Adipocyte (in vitro differentiated cells): ENCODE measurements around the gene EAPP.

Source experiments
- DNase-seq: peaks from one replicate; pipeline ENCODE4 v3.0.0-alpha.2; 2015; ENCODE audit warnings: low read depth
- H3K27me3 ChIP-seq: replicated peaks from 2 replicates; pipeline ENCODE4 v1.7.0; 2013; ENCODE audit warnings: mild to moderate bottlenecking, low read length, moderate library complexity; ENCODE audit not compliant: control insufficient read depth, insufficient read depth
- H3K36me3 ChIP-seq: 2 replicates; pipeline ENCODE4 v1.7.0; 2013; ENCODE audit warnings: low read length, mild to moderate bottlenecking, moderate library complexity; ENCODE audit not compliant: control insufficient read depth, insufficient read depth, severe bottlenecking
- H3K4me1 ChIP-seq: 2 replicates; pipeline ENCODE4 v1.7.0; 2013; ENCODE audit warnings: mild to moderate bottlenecking, low read length, moderate library complexity; ENCODE audit not compliant: control insufficient read depth, insufficient read depth
- H3K4me3 ChIP-seq: 2 replicates; pipeline ENCODE4 v1.7.0; 2013; ENCODE audit warnings: mild to moderate bottlenecking, low read length, moderate library complexity
- H3K9ac ChIP-seq: 2 replicates; pipeline ENCODE4 v1.7.0; 2013; ENCODE audit warnings: mild to moderate bottlenecking, low read length, moderate library complexity
- H3K9me3 ChIP-seq: 2 replicates; pipeline ENCODE4 v1.7.0; 2013; ENCODE audit warnings: mild to moderate bottlenecking, low read length, moderate library complexity; ENCODE audit not compliant: control insufficient read depth

The EAPP gene

GRCh38 chr14:34502001-34502400, 37.5 kb downstream of the EAPP start:
- Histone ChIP-seq H3K9me3 (no peaks in the 10 kb centered on the region), H3K4me1 (peaks cover 20% of the 10 kb centered on the region), H3K36me3 (no peaks in the 10 kb centered on the region), H3K27me3 (no peaks in the 10 kb centered on the region), H3K4me3 (no peak overlapping the region), H3K9ac (no peak overlapping the region)
- DNase-seq, result peak; percentile 31

DNA sequence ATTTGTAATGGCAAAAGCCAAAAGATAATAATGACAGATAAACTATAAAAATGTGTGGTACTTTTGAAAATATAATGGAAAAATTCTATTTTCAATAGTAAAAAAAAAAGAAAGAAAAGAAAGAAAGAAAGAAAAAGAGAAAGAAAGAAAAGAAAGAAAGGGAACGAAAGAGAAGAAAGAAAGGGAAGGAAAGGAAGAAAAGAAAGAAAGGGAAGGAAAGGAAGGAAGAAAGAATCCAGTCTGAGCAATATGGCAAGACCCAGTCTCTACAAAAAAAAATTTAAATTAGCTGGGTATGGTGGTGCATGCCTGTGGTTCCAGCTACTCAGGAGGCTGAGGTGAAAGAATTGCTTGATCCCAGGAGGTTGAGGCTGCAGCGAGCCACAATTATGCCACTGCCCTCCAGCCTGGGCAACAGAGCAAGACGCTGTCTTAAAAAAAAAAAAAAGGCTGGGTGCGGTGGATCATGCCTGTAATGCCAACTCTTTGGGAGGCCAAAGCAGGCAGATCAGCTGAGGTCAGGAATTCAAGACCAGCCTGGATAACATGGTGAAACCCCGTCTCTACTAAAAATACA, 38.4 kb downstream of the EAPP start:
- no peak for DNase-seq
- H3K4me3 ChIP-seq, result no peak overlapping the region
- no peak overlapping the region for H3K9ac ChIP-seq
- H3K4me1 ChIP-seq, result peaks cover 29% of the 10 kb centered on the region
- no peaks in the 10 kb centered on the region for H3K27me3 ChIP-seq
- H3K36me3 ChIP-seq, result no peaks in the 10 kb centered on the region
- no peaks in the 10 kb centered on the region for H3K9me3 ChIP-seq

DNA sequence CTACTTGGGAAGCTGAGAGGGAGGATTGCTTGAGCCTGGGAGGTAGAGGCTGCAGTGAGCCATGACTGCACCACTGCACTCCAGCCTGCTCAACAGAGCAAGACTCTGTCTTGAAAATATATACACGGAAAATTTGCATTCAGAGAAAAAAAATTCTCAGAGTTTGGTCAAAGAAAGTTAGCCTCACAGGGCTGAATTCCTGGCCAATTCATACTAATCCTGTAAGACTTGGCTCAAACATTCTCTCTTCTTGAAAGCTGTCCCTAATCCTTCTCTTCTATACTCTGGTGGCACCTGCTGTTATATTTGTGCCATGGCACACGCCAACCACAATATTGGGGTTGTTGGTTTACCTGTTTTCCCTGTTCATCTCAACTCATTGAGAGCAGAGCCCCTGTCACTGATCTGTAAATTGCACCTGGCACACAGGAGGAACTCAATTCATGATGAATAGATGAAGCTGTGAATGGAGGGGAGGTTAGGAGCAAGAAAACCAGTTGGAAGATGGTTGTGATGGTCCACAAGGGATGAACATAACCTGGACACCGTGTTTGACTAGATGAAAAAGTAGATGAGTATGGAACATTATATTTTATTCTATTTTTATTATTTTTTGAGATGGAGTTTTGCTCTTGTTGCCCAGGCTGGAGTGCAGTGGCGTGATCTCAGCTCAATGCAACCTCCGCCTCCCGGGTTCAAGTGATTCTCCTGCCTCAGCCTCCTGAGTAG, 40.7 kb downstream of the EAPP start:
- no peak for DNase-seq

GRCh38 chr14:34496679-34497513, 42.6 kb downstream of the EAPP start:
- peak; percentile 95 for DNase-seq

More for the DNA sequence above, 40.7 kb downstream of the EAPP start:
- Histone ChIP-seq H3K9ac (no peak overlapping the region), H3K4me3 (no peak overlapping the region), H3K4me1 (peaks cover 34% of the 10 kb centered on the region), H3K9me3 (no peaks in the 10 kb centered on the region), H3K36me3 (no peaks in the 10 kb centered on the region), H3K27me3 (no peaks in the 10 kb centered on the region)

DNA sequence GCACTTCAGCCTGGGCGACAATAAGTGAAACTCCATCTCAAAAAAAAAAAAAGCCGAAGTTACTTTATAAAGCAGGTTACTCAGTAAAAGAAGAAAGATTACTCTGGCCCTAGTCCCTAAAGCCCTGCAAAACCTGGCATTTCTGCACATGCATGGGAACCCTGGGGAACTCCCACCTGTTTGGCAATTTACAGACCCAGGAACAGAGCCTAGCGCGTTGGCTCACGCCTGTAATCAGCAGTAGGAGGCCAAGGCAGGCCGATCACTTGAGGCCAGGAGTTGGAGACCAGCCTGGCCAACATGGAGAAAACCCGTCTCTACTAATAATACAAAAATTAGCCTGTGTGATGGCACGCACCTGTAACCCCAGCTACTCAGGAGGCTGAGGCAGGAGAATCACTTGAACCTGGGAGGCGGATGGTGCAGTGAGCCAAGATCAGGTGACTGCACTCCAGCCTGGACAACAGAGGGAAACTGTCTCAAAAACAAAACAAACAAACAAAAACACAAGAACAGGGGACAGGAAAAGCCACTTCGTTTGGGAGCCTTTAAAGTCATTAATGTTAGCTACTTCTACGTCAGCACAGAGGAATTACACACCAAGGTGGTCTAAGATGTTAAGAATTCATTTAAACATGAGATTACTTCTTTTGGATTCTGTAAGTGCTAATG, 43.4 kb downstream of the EAPP start:
- Histone ChIP-seq H3K9me3 (no peaks in the 10 kb centered on the region), H3K4me3 (peak overlapping the region; percentile 20)

More at GRCh38 chr14:34496679-34497513, 42.6 kb downstream of the EAPP start:
- H3K4me1 ChIP-seq, result peaks cover 21% of the 10 kb centered on the region
- no peaks in the 10 kb centered on the region for H3K27me3 ChIP-seq
- no peaks in the 10 kb centered on the region for H3K36me3 ChIP-seq
- peak overlapping the region; percentile 72 for H3K9ac ChIP-seq
- peak overlapping the region; percentile 20 for H3K4me3 ChIP-seq
- H3K9me3 ChIP-seq, result no peaks in the 10 kb centered on the region

DNA sequence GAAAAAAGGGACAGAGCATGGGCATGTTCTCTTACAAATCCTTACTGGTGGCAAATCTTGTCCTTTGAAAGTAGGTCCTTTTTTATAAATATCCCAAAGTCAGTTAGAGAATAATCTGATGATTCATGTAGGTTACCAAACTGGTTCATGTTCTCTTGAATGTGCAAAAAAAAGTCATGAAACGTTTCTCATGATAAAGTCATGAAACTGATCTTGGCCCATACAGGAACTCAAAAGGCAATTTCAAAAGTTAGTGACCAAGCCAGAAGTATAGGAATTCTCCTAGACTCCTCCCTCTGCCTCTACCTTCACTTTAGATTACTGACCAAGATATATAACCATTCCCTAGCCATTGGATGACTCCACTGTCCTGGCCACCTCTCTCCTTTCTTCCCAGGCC, 50.2 kb downstream of the EAPP start:
- no peak overlapping the region for H3K9ac ChIP-seq
- no peak overlapping the region for H3K4me3 ChIP-seq
- H3K27me3 ChIP-seq, result no peaks in the 10 kb centered on the region
- peaks cover 6% of the 10 kb centered on the region for H3K4me1 ChIP-seq
- peak; percentile 16 for DNase-seq
- no peaks in the 10 kb centered on the region for H3K36me3 ChIP-seq
- no peaks in the 10 kb centered on the region for H3K9me3 ChIP-seq

More for the DNA sequence above, 43.4 kb downstream of the EAPP start:
- no peak overlapping the region for H3K9ac ChIP-seq
- H3K27me3 ChIP-seq, result no peaks in the 10 kb centered on the region
- no peak for DNase-seq
- no peaks in the 10 kb centered on the region for H3K36me3 ChIP-seq
- H3K4me1 ChIP-seq, result peaks cover 21% of the 10 kb centered on the region

DNA sequence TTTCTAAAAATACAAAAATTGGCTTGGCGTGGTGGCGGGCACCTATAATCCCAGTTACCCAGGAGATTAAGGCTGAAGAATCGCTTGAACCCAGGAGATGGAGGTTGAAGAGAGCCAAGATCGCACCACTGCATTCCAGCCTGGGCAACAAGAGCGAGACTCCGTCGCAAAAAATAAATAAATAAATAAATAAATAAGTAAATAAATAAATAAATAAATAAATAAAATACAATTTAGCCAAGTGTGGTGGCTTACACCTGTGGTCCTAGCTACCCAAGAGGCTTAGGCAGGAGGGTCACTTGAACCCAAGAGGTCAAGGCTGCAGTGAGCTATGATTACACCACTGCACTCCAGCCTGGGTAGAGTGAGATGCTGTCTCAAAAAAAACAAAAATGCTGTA, 51.0 kb downstream of the EAPP start:
- Histone ChIP-seq H3K9me3 (no peaks in the 10 kb centered on the region), H3K27me3 (no peaks in the 10 kb centered on the region), H3K36me3 (no peaks in the 10 kb centered on the region), H3K9ac (no peak overlapping the region), H3K4me3 (no peak overlapping the region), H3K4me1 (peaks cover 6% of the 10 kb centered on the region)
- DNase-seq, result no peak

DNA sequence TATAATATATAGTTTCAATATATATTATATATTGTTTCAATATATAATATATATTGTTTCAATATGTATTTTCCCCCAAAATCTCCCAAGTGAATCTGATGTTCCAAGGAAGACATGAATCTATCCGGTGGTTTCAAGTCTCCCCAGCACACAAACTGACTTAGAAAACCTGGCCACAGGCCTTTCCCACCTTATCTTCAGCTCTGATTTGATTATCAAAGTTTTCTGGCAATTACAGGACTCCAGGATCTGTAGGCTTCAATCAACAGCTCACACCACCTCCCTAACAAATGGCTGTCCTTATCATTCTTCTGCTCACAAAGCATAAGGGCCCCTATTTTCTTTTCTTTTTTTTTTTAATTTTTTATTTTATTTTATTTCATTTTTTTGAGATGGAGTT, 54.8 kb downstream of the EAPP start:
- no peak for DNase-seq
- H3K36me3 ChIP-seq, result no peaks in the 10 kb centered on the region
- no peak overlapping the region for H3K4me3 ChIP-seq
- H3K9ac ChIP-seq, result no peak overlapping the region
- no peaks in the 10 kb centered on the region for H3K9me3 ChIP-seq
- peaks cover 6% of the 10 kb centered on the region for H3K4me1 ChIP-seq
- H3K27me3 ChIP-seq, result no peaks in the 10 kb centered on the region

- H3K4me3 ChIP-seq, result no peak overlapping the region
- H3K9me3 ChIP-seq, result no peaks in the 10 kb centered on the region
- H3K27me3 ChIP-seq, result no peaks in the 10 kb centered on the region
- DNase-seq, result no peak
- no peaks in the 10 kb centered on the region for H3K4me1 ChIP-seq
- no peak overlapping the region for H3K9ac ChIP-seq
- H3K36me3 ChIP-seq, result no peaks in the 10 kb centered on the region
These were observed 57.0 kb downstream of the EAPP start for GRCh38 chr14:34482463-34482862.

DNA sequence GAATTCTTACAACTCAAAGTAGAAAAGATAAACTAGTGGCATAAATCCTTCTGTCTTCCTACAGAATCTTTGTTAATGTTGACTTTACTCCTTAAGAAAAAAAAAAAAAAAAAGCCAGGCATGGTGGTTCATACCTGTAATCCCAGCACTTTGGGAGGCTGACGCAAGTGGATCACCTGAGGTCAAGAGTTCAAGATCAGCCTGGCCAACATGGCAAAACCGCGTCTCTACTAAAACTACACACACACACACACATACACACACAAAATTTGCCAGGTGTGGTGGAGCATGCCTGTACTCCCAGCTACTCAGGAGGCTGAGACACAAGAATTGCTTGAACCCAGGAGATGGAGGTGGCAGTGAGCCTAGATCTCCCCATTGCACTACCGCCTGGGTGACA, 59.8 kb downstream of the EAPP start:
- H3K4me1 ChIP-seq, result no peaks in the 10 kb centered on the region
- no peak overlapping the region for H3K4me3 ChIP-seq
- no peak for DNase-seq
- no peaks in the 10 kb centered on the region for H3K27me3 ChIP-seq
- no peaks in the 10 kb centered on the region for H3K36me3 ChIP-seq
- no peak overlapping the region for H3K9ac ChIP-seq
- no peaks in the 10 kb centered on the region for H3K9me3 ChIP-seq

DNA sequence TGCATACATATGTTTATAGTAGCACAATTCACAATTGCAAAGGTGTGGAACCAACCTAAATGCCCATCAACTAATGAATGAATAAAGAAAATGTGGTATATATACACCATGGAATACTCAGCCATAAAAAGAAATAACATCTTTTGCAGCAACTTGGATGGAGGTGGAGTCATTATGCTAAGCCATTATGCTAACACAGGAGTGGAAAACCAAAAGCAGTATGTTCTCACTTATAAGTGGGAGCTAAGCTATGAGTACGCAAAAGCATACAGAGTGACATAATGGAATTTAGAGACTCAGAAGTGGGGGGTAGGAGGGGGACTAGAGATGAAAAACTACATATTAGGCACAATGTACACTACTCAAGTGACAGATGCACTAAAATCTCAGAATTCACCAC, 61.2 kb downstream of the EAPP start:
- no peaks in the 10 kb centered on the region for H3K27me3 ChIP-seq
- DNase-seq, result no peak
- no peaks in the 10 kb centered on the region for H3K9me3 ChIP-seq
- no peak overlapping the region for H3K9ac ChIP-seq
- H3K4me3 ChIP-seq, result no peak overlapping the region
- H3K36me3 ChIP-seq, result no peaks in the 10 kb centered on the region
- no peaks in the 10 kb centered on the region for H3K4me1 ChIP-seq
